GM12874 (cell line): ENCODE data around the gene MYH4.

Experiments
- CTCF ChIP-seq: IDR thresholded peaks from 2 replicates; pipeline ENCODE4 v1.5.1; 2011; ENCODE audit warnings: low read depth, mild to moderate bottlenecking, control low read depth, low read length, moderate library complexity; ENCODE audit not compliant: insufficient read depth

The MYH4 gene

GRCh38 chr17:10394201-10394887 is 75.0 kb downstream of the MYH4 start:
- no peak for TF ChIP-seq CTCF
